ENCODE results near the gene TTC9C.

The TTC9C gene

DNA sequence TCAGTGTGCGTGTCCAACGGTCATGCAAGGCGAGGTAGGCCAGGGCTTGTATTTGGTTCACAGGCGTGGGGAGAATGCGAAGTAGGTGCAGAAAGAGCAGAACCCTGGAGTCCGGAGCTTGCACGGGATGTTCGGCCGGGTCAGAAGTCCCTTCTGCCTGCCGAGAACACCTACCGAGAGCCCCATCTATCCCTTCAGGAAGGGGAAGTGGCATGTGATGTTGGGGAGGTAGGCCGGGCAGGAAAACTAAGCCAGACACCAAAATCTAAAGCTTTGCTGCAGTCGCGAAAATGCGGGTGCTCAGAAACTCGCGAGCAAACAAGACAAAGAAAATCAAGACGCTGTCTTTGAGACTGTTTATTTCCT, 42.5 kb downstream of the TTC9C start:
- in situ Hi-C loops (cut with HindIII; ENCODE audit: low sequenced_read_pairs), result no loop called here
- peak overlapping the region; percentile 59 for H3K4me3 ChIP-seq (ENCODE audit: low read depth, low read length)
- TF ChIP-seq, protein P1, sequence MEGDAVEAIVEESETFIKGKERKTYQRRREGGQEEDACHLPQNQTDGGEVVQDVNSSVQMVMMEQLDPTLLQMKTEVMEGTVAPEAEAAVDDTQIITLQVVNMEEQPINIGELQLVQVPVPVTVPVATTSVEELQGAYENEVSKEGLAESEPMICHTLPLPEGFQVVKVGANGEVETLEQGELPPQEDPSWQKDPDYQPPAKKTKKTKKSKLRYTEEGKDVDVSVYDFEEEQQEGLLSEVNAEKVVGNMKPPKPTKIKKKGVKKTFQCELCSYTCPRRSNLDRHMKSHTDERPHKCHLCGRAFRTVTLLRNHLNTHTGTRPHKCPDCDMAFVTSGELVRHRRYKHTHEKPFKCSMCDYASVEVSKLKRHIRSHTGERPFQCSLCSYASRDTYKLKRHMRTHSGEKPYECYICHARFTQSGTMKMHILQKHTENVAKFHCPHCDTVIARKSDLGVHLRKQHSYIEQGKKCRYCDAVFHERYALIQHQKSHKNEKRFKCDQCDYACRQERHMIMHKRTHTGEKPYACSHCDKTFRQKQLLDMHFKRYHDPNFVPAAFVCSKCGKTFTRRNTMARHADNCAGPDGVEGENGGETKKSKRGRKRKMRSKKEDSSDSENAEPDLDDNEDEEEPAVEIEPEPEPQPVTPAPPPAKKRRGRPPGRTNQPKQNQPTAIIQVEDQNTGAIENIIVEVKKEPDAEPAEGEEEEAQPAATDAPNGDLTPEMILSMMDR (IDR thresholded peaks at IDR 0.05; ENCODE audit: low read depth, low read length, missing control alignments), result no peak
- DNase-seq (ENCODE audit: low read depth), result no peak

DNA sequence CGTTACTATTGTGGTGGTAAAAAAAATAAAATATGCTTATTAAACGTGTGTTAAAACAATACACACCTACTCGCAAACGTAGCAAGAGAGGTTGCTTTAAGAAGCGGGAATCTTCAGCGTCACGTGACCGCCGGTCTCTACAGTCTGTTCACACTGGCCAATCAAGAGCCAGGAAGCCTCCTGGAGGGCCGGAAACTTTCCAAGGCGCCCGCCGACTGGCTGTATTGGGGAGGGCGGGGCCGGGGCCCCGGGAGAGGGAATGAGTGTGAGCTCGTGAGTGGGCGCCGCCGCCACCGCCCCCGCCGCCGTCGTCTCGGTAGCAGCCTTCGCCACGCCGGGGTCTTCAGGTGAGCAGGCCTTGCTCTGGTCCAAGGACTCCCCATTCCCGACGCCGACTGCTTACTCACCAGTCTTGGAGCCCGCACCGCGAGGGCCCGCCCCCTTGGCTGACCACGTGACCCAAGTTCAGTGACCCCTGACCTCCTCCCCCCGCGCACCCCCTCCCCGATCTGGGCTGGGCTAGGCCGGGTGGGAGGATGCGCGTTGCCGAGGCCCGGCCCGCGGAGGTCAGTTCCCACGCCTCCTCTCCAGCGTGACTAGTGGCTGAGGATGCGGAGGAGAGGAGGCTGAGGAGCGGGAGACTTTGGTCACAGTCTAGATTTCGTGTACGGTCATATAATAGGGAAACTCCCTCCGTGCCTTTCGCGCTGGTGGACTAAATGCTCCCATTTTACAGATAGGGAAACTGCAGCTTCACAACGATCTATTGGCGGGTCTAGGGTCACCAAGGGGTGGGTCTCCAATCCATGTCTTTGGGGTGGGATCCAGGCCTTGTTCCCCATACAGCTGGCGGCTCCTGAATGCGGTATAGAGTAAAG, 43.1 kb downstream of the TTC9C start, which contains the start of gene TAF6L:
TSS of gene TAF6L (plus strand) at position 253 of the 878 bp plus-strand sequence. CDS start 4,388 bp downstream, outside the sequence.
- in situ Hi-C loops (cut with HindIII; ENCODE audit: low sequenced_read_pairs), result no loop called here
- peak within 1 kb of the TSS; percentile 59 for H3K4me3 ChIP-seq (ENCODE audit: low read depth, low read length)
- TF ChIP-seq, protein P1 (IDR thresholded peaks at IDR 0.05; ENCODE audit: low read depth, low read length, missing control alignments), result no peak
- peak; percentile 91 for DNase-seq (ENCODE audit: low read depth)

DNA sequence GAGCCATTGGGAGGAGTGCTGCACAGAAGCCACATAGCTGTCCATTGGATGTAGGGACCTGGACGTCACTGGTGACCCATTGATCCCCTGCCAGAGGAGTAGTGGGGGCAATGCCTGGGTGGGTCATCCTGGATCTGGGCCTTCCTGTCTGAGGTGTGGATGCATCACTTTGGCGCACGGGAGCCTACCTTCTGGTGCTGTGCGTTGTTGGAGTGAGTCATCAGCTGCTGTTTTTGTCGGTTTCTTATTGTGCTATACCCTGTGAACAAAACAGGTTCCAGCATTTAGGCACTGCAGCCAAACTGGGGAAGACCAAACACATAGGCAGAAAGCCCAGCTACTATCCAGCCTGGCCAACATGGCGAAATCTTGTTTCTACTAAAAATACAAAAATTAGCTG, 46.1 kb downstream of the TTC9C start:
- in situ Hi-C loops (cut with HindIII; ENCODE audit: low sequenced_read_pairs), result no loop called here
- TF ChIP-seq, protein P1 (IDR thresholded peaks at IDR 0.05; ENCODE audit: low read depth, low read length, missing control alignments), result no peak
- H3K4me3 ChIP-seq (ENCODE audit: low read depth, low read length), result no peak overlapping the region
- DNase-seq (ENCODE audit: low read depth), result no peak

DNA sequence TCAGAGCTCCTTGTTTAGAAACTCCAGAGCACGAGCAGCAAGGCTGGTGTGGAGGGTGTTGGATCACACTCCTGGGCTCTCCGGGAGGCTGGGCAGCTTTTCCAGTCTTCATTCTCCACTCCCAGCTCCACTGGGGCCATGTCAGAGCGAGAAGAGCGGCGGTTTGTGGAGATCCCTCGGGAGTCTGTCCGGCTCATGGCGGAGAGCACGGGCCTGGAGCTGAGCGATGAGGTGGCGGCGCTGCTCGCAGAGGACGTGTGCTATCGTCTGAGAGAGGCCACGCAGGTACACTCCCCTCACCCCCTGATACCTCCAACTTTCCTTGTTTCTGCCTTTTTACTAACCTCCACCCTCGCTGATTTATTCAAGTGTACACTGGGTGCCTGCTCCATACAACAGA, 47.4 kb downstream of the TTC9C start:
- DNase-seq (ENCODE audit: low read depth), result no peak
- TF ChIP-seq, protein P1 (IDR thresholded peaks at IDR 0.05; ENCODE audit: low read depth, low read length, missing control alignments), result no peak
- in situ Hi-C loops (cut with HindIII; ENCODE audit: low sequenced_read_pairs), result no loop called here
- H3K4me3 ChIP-seq (ENCODE audit: low read depth, low read length), result no peak overlapping the region

DNA sequence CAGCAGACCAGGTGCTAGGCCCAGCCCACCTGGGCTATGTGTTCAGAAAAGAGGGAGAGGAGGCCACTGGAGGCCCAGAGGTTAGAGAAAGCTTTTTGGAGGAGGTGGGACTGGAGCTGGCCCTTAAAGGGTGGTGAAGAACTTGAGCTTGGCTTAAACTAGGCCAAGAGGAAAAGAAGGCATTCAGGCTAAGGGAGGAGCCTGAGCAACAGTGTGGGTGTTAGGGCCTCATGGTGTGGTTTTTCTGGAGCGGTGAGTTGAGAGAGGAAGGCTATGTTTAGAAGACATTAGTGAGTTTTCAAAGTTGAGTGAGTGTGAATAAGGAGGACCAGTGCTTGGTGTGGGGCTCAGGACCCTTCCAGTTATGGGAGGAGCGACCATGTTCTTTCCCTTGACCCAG, 49.1 kb downstream of the TTC9C start:
- DNase-seq (ENCODE audit: low read depth), result no peak
- TF ChIP-seq, protein P1 (IDR thresholded peaks at IDR 0.05; ENCODE audit: low read depth, low read length, missing control alignments), result no peak
- in situ Hi-C loops (cut with HindIII; ENCODE audit: low sequenced_read_pairs), result no loop called here
- H3K4me3 ChIP-seq (ENCODE audit: low read depth, low read length), result no peak overlapping the region

DNA sequence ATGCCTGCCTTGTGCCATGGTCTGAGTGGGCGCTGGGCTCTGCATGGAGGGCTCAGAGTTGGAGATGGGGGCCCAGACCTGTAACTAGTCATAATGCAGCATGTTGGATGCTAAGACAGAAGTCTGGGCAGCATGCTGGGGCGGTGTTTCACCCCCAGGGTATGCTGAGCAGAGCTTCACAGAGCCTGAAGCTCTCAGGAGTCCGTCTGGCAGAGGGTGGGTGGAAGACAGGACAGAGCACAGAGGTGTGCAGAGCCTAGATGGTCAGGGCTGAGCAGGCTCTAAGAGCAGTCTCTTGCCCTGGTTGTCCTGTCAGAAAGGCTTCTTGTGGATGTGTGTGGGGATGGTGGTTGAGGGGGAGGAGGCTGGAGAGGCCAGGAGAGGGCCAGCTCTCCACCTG, 50.2 kb downstream of the TTC9C start:
- no peak for DNase-seq (ENCODE audit: low read depth)
- in situ Hi-C loops (cut with HindIII; ENCODE audit: low sequenced_read_pairs), result no loop called here
- TF ChIP-seq, protein P1 (IDR thresholded peaks at IDR 0.05; ENCODE audit: low read depth, low read length, missing control alignments), result no peak
- H3K4me3 ChIP-seq (ENCODE audit: low read depth, low read length), result no peak overlapping the region
